Cerebellar nuclear complex (tissue), 1 donor: Measurements from ENCODE around the gene PYGB.

Experiments used
- DNase-seq, 2 experiments: peaks; one replicate each; lab custom pipeline; 2025; lab: John Stamatoyannopoulos, UW

PYGB gene

GRCh38 chr20:25336561-25337422 lies 88.9 kb downstream of the PYGB start:
- no peak for DNase-seq

DNA sequence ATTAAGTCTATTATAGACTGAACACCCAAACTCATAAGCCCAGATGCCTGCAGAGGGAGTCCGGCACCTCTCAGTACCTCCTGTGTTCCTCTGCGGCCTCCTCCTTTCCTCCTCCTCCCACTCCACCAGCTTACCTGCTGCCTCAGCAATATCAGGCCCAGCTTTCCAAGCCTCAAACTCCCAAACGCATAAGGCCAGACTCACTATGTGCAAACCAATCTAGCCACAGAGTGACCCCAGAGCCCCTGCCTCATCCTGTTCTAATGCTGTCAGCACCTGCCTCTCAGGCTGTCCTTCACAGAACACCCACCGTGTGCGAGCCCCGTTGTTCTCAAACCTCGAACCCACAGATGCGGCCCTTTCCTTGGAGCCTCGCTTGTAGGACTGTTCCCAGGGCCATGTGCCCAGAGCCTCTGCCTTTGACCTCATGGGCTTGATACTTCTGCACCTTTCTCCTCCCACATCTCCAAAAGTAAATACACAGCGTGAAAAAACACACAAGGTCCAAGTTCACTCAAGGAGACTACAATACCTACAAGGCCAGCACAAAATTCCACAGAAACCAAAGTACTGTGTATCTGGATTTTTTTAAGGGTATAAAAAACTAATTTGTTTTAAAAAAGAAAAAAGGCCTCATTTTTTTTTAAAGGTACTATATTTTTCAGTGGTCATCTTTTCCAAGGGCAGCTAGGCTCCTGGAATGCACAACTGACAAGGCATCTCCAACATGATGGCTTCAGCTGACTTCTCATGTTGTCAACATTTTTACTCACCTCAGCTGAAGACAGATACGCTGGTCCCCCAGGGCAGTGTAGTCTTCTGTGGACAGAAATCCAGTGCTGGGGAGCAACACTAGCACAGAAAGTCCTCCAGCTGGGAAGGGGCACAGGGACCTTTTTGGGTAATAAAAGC lies 90.5 kb downstream of the PYGB start:
- no peak for DNase-seq

- no peak for DNase-seq
Measured at GRCh38 chr20:25339608-25340007, 91.7 kb downstream of the PYGB start.

GRCh38 chr20:25340380-25340779 lies 92.5 kb downstream of the PYGB start:
- DNase-seq, result no peak

DNA sequence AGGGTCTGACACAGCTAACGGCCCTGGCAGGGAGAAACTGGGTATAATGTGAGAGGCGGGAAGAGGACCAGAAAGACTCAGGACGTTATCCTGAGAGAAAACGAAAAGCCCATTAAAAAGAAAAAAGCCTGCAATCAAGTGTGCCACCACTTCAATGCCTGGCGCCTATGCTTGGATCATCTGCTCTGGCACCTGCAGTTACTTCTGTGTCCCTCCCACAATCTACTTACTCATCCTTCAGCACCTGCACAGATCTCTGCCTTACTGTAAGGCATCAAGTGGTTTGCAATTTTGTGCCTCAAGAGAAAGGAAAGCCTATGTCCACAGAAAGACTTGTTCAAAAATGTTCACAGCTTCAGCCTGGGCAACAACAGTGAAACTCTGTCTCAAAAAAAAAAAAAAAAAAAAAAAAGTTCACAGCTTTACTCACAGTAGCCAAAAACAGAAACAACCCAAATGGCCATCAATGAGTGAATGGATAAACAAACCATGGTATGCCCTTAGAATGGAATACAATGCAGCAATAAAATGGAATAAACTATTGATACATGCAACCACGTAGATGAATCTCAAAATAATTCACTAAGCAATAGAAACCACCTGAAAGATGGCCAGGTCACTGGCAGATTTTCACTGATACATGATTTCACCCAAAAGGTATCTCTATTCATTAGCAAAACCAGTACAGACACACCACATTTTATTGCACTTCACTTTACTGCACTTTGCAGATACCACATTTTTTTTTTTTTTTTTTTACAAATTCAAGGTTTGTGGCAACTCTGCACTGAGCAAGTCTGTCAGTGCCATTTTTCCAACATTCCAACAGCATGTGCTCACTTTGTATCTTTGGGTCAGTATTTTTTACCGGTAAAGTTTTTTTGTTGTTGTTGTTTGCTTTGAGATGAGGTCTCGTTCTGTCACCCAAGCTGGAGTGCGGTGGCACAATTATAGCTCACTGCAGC lies 94.1 kb downstream of the PYGB start:
- DNase-seq, result no peak

DNA sequence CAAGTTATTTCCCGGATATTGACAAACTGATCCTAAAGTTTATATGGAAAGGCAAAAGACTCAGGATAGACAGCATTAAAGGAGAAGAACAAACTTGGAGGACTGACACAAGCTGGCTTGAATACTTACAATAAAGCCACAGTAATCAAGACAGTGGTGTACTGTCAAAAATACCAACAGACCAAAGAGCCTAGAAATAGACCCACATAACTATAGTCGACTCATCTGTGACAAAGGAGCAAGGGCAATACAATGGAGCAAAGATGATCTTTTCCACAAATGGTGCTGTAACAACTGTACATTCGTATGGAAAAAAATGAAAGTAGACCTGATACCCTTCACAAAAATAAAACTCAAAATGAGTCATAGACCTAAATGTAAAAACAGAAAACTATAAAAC lies 96.7 kb downstream of the PYGB start:
- DNase-seq, result no peak

- no peak for DNase-seq
Measured at GRCh38 chr20:25345721-25346120, 97.8 kb downstream of the PYGB start.

DNA sequence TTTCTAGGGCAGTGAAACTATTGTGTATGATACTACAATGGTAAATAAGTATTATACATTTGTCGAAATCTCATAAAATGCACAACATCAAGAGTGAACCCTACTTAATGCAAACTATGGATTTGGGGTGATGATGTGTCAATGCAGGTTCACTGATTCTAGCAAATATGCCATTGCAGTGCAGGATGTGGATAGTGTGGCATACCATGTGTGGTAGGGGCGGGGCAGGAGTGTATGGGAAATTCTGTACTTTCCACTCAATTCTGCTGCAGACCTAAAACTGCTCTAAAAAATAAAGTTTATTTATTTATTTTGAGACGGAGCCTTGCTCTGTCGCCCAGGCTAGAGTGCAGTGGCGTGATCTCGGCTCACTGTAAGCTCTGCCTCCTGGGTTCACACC lies 98.5 kb downstream of the PYGB start:
- no peak for DNase-seq
